Thyroid gland (tissue), 4 donors: ENCODE data around the gene TMEM97.

Experiments
- POLR2A ChIP-seq, 2 donors: fragments of 450-650 bp; IDR thresholded peaks; one replicate each; pipeline ENCODE4 v1.6.1; 2017; ENCODE audit warnings: antibody characterized with exemption in 2 of 2, mild to moderate bottlenecking in 2 of 2, moderate library complexity in 1 of 2
- TF ChIP-seq, protein P1 (sequence below), 6 experiments: fragments of 200-600 bp in 3 of 6; fragments of 450-650 bp in 3 of 6; sonication (generic) in 3 of 6; IDR thresholded peaks; one replicate each; pipeline ENCODE4 v1.5.1; 2016 to 2019; ENCODE audit warnings: antibody characterized with exemption in 6 of 6, mild to moderate bottlenecking in 2 of 6, inconsistent platforms in 1 of 6, moderate library complexity in 1 of 6

DNA sequence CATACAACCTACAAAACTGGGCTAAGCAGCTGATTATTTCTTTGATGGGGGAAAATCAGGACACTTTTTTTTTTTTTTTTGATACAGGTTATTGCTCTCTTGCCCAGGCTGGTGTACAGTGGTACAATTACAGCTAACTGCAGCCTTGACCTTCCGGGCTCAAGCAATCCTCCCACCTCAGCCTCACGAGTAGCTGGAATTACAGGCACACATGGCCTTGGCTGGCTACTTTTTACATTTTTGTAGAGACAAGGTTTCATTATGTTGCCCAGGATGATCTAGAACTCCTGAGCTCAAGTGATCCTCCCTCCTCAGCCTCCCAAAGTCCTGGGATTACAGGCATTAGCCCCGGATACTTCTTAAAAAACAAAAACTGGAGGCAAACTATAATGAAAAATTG lies 20.6 kb upstream of the TMEM97 start:
- TF ChIP-seq, protein P1, sequence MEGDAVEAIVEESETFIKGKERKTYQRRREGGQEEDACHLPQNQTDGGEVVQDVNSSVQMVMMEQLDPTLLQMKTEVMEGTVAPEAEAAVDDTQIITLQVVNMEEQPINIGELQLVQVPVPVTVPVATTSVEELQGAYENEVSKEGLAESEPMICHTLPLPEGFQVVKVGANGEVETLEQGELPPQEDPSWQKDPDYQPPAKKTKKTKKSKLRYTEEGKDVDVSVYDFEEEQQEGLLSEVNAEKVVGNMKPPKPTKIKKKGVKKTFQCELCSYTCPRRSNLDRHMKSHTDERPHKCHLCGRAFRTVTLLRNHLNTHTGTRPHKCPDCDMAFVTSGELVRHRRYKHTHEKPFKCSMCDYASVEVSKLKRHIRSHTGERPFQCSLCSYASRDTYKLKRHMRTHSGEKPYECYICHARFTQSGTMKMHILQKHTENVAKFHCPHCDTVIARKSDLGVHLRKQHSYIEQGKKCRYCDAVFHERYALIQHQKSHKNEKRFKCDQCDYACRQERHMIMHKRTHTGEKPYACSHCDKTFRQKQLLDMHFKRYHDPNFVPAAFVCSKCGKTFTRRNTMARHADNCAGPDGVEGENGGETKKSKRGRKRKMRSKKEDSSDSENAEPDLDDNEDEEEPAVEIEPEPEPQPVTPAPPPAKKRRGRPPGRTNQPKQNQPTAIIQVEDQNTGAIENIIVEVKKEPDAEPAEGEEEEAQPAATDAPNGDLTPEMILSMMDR (IDR thresholded peaks at IDR 0.05) = no peak
- TF ChIP-seq POLR2A (IDR thresholded peaks at IDR 0.05) = no peak
